HepG2 (cell line): Measurements from ENCODE around the gene MIEF1.

Experiments used
- ARNT ChIP-seq: fragments of 450-650 bp; IDR thresholded peaks from 2 replicates; pipeline ENCODE4 v1.6.1; 2017
- CBX1 ChIP-seq: IDR thresholded peaks from one replicate; pipeline ENCODE4 v1.6.1; 2016; ENCODE audit warnings: antibody characterized with exemption, low read depth
- GABPB1 ChIP-seq: IDR thresholded peaks from 2 replicates; pipeline ENCODE4 v1.6.1; 2016; ENCODE audit warnings: mild to moderate bottlenecking, missing genetic modification reagents, moderate library complexity, missing compliant biosample characterization
- POLR2AphosphoS5 ChIP-seq: IDR thresholded peaks from 2 replicates; pipeline ENCODE4 v1.6.1; 2012; ENCODE audit warnings: low read depth, low read length
- REST ChIP-seq, 2 experiments: IDR thresholded peaks; 2 replicates each; pipeline ENCODE4 v1.6.1; 2011 to 2012; ENCODE audit warnings: low read length in 2 of 2, borderline replicate concordance in 1 of 2, low read depth in 1 of 2, mild to moderate bottlenecking in 1 of 2, moderate library complexity in 1 of 2
- RNF219 ChIP-seq: sonication (generic); formaldehyde crosslinking; IDR thresholded peaks from 2 replicates; pipeline ENCODE4 v1.5.0; 2020; ENCODE audit warnings: mild to moderate bottlenecking, missing genetic modification reagents
- TRIM24 ChIP-seq: sonication (generic); formaldehyde crosslinking; IDR thresholded peaks from 2 replicates; pipeline ENCODE4 v1.8.0; 2022; ENCODE audit warnings: mild to moderate bottlenecking, missing genetic modification reagents

- TF ChIP-seq ARNT = no peak
- no peak for TF ChIP-seq GABPB1 (CRISPR knock-in tag)
- TF ChIP-seq TRIM24 (CRISPR knock-in tag) = no peak
- no peak for TF ChIP-seq RNF219 (CRISPR knock-in tag)
- TF ChIP-seq REST (IDR thresholded peaks at IDR 0.05; ENCODE audit: borderline replicate concordance in 1 of 2, low read depth in 1 of 2, low read length in 2 of 2) = no peak
- no peak for TF ChIP-seq POLR2AphosphoS5
- no peak for TF ChIP-seq CBX1
Measured at GRCh38 chr22:39514373-39514973, 12.4 kb downstream of the MIEF1 start.
